ENCODE measurements around the gene USP46.

GRCh38 chr4:52612341-52612740 lies 46.8 kb downstream of the USP46 start:
- TF ChIP-seq TEAD3 (CRISPR knock-in tag; optimal IDR thresholded peaks at IDR 0.05; ENCODE audit: borderline replicate concordance): no peak
- no peak for TF ChIP-seq ZNF350 (CRISPR knock-in tag; IDR thresholded peaks at IDR 0.05; ENCODE audit: borderline replicate concordance, low read depth)
- no peak for TF ChIP-seq PHF20 (CRISPR knock-in tag; IDR thresholded peaks at IDR 0.05)

Measured in HepG2 (cell line).